H1 (cell line): Measurements from ENCODE around the gene GALNT1. TPM values are rescaled to one million over a fixed set of nuclear protein-coding genes. Genes with fewer than 3 reads are reported as not detected.

Experiments used
- CTBP2 ChIP-seq: IDR thresholded peaks from 2 replicates; pipeline ENCODE4 v1.7.0; 2011; ENCODE audit warnings: borderline replicate concordance, mild to moderate bottlenecking, moderate library complexity, mixed read lengths, low read length; ENCODE audit not compliant: insufficient read depth, insufficient read length
- CTCF ChIP-seq, 3 experiments: IDR thresholded peaks; 1 replicate in 2 of 3; 2 replicates in 1 of 3; pipeline versions ENCODE4 v1.5.1 to v1.6.1; 2011; ENCODE audit warnings: low read length in 3 of 3, mild to moderate bottlenecking in 3 of 3, inconsistent platforms in 2 of 3, low read depth in 1 of 3, moderate library complexity in 1 of 3; ENCODE audit not compliant: insufficient read depth in 1 of 3; ENCODE audit errors: control extremely low read depth in 1 of 3
- SP4 ChIP-seq: IDR thresholded peaks from 2 replicates; pipeline ENCODE4 v1.6.1; 2012; ENCODE audit warnings: low read length, inconsistent platforms
- polyA plus RNA-seq, 7 experiments: library from polyadenylated mRNA; depleted of rRNA in 3 of 7; stranded (reverse) in 5 of 7; unstranded in 2 of 7; fragments of >200 nt in 5 of 7; fragments of 200-250 nt in 2 of 7; gene quantifications; 1 replicate in 5 of 7; 2 replicates in 1 of 7; 4 replicates in 1 of 7; pipeline versions ENCODE4 v1.2.1 to v1.2.3, GENCODE V29; 2011 to 2013; ENCODE audit warnings: missing spikeins in 2 of 7, mixed read lengths in 2 of 7
- total RNA-seq: library from RNA; stranded (reverse); fragmentation: NEBNext Ultra II Directional; extraction: Animal tissue kit (Norgen Biotek cat#: 25700); gene quantifications from 2 replicates; pipeline ENCODE4 v1.2.1, GENCODE V29; 2021

The GALNT1 gene
- total and polyA plus RNA-seq, 2 of the 8 experiments (the other 6 are each of a cell fraction or from before 2014, with no cell fraction given): 22.4 to 101 TPM

DNA sequence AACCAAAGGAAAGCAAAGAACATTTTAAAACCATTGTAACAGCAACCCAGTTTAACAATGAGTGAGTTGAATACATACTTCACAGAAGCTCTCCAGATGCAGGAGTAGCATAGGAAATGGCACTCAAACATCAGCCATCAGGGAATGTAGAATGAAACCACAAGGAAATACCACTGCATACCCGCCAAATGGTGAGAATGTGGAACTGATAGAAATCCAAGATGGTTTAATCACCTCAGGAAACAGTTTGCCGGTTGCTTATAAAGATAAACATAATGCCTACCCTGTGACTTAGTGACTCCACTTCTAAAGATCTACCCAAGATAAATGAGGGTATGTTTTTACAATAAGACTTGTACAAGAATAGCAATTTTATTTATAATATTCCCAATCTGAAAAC, 132.0 kb downstream of the GALNT1 start (continued):
- TF ChIP-seq CTCF (IDR thresholded peaks at IDR 0.05; ENCODE audit: control extremely low read depth in 1 of 3, insufficient read depth in 1 of 3, low read depth in 1 of 3, low read length in 3 of 3) (no peak), CTBP2 (no peak), SP4 (no peak)
